K562 (cell line): Measurements from ENCODE around the gene KIAA0930. TPM values are rescaled to one million over a fixed set of nuclear protein-coding genes. Genes with fewer than 3 reads are reported as not detected.

Experiments used
- ARID1B ChIP-seq: fragments of 450-650 bp; IDR thresholded peaks from 2 replicates; pipeline ENCODE4 v1.6.1; 2016; ENCODE audit warnings: antibody characterized with exemption, mild to moderate bottlenecking, inconsistent platforms
- ATF7 ChIP-seq: fragments of 450-650 bp; IDR thresholded peaks from 2 replicates; pipeline ENCODE4 v1.7.1; 2014; ENCODE audit warnings: mild to moderate bottlenecking, moderate library complexity
- CREM ChIP-seq: IDR thresholded peaks from 2 replicates; pipeline ENCODE4 v1.6.1; 2014; ENCODE audit warnings: antibody characterized with exemption, low read depth
- ETV5 ChIP-seq: sonication (generic); formaldehyde crosslinking; IDR thresholded peaks from 2 replicates; pipeline ENCODE4 v1.4.0; 2020; ENCODE audit warnings: low read depth, mild to moderate bottlenecking, missing genetic modification reagents
- NR2C1 ChIP-seq, 2 experiments: fragments of 450-650 bp; IDR thresholded peaks; 2 replicates each; pipeline ENCODE4 v1.6.1; 2017; ENCODE audit warnings: mild to moderate bottlenecking in 2 of 2, antibody characterized with exemption in 1 of 2, inconsistent platforms in 1 of 2, missing compliant biosample characterization in 1 of 2, missing genetic modification characterization in 1 of 2
- SMAD4 ChIP-seq: fragments of 250-450 bp; sonication (Bioruptor Pico); conservative IDR thresholded peaks from 2 replicates; pipeline ENCODE4 v1.8.0; 2021; ENCODE audit warnings: inconsistent platforms, mild to moderate bottlenecking, moderate library complexity
- ZNF316 ChIP-seq: fragments of 450-650 bp; IDR thresholded peaks from 2 replicates; pipeline ENCODE4 v1.6.1; 2016
- ZNF583 ChIP-seq: fragments of 250-450 bp; sonication (Bioruptor Pico); IDR thresholded peaks from 2 replicates; pipeline ENCODE4 v1.4.0; 2020
- ZNF589 ChIP-seq: fragments of 200-800 bp; sonication (Bioruptor generic); IDR thresholded peaks from 2 replicates; pipeline ENCODE4 v1.6.1; 2016; ENCODE audit warnings: low read depth, missing genetic modification characterization, missing compliant biosample characterization
- ZNF717 ChIP-seq: fragments of 250-450 bp; sonication (Bioruptor Pico); IDR thresholded peaks from 2 replicates; pipeline ENCODE4 v1.5.0; 2021
- polyA plus RNA-seq, 8 experiments: library from polyadenylated mRNA; depleted of rRNA in 4 of 8; stranded (reverse) in 5 of 8; unstranded in 3 of 8; fragments of >200 nt; fragmentation: Nextera tagmentation in 2 of 8; fragmentation: Illumina TruSeq in 1 of 8; extraction: Ambion mirVana in 2 of 8; extraction: Trizol in 1 of 8; gene quantifications; 2 replicates each; pipeline versions ENCODE4 v1.2.1 to v1.2.3, GENCODE V29; 2011 to 2014; ENCODE audit warnings: inconsistent platforms in 1 of 8, missing spikeins in 1 of 8
- total RNA-seq, 7 experiments: library from RNA; depleted of rRNA in 6 of 7; stranded (reverse); fragments of >200 nt in 6 of 7; fragmentation: Illumina TruSeq in 2 of 7; extraction: Trizol in 2 of 7; gene quantifications; 2 replicates each; pipeline versions ENCODE4 v1.2.1 to v1.2.3, GENCODE V29; 2011 to 2021; ENCODE audit warnings: low replicate concordance in 1 of 7
- TF ChIP-seq, protein P1 (sequence below): fragments of 450-650 bp; IDR thresholded peaks from 2 replicates; pipeline ENCODE4 v1.6.1; 2018; ENCODE audit not compliant: partially characterized antibody
- TF ChIP-seq, protein P2 (sequence below): fragments of 450-650 bp; IDR thresholded peaks from 2 replicates; pipeline ENCODE4 v1.6.1; 2016; ENCODE audit warnings: mild to moderate bottlenecking, moderate library complexity

Gene KIAA0930
- total and polyA plus RNA-seq, 9 of the 15 experiments (the other 6 are each of a cell fraction or from before 2014, with no cell fraction given) = 0.24 to 12.1 (median 6.4) TPM

DNA sequence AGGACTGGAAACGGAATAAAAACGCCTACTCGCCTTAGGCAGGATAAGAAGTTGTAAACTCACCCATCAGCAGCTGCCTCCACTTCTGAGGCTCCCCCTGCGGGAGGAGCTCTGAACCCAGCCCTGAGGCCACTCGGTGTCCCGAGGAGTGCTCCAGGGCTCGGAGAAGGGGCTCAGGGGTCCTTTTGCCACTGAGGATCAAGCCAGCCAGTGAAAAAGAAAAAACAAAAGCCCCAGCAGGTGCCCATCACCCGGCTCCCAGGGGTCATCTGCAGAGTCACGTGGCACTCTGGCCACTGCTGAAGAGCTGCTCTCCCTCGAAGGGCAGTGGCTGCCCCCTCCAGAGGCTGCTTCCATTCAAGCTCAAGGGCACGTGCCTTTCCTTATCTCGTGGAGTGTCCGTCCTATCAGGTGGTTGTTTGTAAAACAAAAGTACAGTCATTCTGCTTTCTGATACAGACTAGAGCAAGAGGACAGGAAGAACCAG lies 48.0 kb downstream of the KIAA0930 start (continued):
- TF ChIP-seq, protein P1, sequence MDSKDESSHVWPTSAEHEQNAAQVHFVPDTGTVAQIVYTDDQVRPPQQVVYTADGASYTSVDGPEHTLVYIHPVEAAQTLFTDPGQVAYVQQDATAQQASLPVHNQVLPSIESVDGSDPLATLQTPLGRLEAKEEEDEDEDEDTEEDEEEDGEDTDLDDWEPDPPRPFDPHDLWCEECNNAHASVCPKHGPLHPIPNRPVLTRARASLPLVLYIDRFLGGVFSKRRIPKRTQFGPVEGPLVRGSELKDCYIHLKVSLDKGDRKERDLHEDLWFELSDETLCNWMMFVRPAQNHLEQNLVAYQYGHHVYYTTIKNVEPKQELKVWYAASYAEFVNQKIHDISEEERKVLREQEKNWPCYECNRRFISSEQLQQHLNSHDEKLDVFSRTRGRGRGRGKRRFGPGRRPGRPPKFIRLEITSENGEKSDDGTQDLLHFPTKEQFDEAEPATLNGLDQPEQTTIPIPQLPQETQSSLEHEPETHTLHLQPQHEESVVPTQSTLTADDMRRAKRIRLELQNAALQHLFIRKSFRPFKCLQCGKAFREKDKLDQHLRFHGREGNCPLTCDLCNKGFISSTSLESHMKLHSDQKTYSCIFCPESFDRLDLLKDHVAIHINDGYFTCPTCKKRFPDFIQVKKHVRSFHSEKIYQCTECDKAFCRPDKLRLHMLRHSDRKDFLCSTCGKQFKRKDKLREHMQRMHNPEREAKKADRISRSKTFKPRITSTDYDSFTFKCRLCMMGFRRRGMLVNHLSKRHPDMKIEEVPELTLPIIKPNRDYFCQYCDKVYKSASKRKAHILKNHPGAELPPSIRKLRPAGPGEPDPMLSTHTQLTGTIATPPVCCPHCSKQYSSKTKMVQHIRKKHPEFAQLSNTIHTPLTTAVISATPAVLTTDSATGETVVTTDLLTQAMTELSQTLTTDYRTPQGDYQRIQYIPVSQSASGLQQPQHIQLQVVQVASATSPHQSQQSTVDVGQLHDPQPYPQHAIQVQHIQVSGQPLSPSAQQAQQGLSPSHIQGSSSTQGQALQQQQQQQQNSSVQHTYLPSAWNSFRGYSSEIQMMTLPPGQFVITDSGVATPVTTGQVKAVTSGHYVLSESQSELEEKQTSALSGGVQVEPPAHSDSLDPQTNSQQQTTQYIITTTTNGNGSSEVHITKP = peak; percentile 92
- no peak for TF ChIP-seq CREM
- no peak for TF ChIP-seq NR2C1 (IDR thresholded peaks at IDR 0.05)
- 0 out of 2 replicates have a peak, but pooled peaks have one; percentile 26 for TF ChIP-seq NR2C1 (tag; IDR thresholded peaks at IDR 0.05)
- peak; percentile 62 for TF ChIP-seq ATF7
- TF ChIP-seq ZNF583 (CRISPR knock-in tag) = peak; percentile 68; the same call in 1 of the 2 replicates
- TF ChIP-seq ETV5 (CRISPR knock-in tag) = no peak
- TF ChIP-seq ZNF316 = 0 out of 2 replicates have a peak, but pooled peaks have one; percentile 38
- TF ChIP-seq ZNF717 (CRISPR knock-in tag) = no peak
- TF ChIP-seq, protein P2, sequence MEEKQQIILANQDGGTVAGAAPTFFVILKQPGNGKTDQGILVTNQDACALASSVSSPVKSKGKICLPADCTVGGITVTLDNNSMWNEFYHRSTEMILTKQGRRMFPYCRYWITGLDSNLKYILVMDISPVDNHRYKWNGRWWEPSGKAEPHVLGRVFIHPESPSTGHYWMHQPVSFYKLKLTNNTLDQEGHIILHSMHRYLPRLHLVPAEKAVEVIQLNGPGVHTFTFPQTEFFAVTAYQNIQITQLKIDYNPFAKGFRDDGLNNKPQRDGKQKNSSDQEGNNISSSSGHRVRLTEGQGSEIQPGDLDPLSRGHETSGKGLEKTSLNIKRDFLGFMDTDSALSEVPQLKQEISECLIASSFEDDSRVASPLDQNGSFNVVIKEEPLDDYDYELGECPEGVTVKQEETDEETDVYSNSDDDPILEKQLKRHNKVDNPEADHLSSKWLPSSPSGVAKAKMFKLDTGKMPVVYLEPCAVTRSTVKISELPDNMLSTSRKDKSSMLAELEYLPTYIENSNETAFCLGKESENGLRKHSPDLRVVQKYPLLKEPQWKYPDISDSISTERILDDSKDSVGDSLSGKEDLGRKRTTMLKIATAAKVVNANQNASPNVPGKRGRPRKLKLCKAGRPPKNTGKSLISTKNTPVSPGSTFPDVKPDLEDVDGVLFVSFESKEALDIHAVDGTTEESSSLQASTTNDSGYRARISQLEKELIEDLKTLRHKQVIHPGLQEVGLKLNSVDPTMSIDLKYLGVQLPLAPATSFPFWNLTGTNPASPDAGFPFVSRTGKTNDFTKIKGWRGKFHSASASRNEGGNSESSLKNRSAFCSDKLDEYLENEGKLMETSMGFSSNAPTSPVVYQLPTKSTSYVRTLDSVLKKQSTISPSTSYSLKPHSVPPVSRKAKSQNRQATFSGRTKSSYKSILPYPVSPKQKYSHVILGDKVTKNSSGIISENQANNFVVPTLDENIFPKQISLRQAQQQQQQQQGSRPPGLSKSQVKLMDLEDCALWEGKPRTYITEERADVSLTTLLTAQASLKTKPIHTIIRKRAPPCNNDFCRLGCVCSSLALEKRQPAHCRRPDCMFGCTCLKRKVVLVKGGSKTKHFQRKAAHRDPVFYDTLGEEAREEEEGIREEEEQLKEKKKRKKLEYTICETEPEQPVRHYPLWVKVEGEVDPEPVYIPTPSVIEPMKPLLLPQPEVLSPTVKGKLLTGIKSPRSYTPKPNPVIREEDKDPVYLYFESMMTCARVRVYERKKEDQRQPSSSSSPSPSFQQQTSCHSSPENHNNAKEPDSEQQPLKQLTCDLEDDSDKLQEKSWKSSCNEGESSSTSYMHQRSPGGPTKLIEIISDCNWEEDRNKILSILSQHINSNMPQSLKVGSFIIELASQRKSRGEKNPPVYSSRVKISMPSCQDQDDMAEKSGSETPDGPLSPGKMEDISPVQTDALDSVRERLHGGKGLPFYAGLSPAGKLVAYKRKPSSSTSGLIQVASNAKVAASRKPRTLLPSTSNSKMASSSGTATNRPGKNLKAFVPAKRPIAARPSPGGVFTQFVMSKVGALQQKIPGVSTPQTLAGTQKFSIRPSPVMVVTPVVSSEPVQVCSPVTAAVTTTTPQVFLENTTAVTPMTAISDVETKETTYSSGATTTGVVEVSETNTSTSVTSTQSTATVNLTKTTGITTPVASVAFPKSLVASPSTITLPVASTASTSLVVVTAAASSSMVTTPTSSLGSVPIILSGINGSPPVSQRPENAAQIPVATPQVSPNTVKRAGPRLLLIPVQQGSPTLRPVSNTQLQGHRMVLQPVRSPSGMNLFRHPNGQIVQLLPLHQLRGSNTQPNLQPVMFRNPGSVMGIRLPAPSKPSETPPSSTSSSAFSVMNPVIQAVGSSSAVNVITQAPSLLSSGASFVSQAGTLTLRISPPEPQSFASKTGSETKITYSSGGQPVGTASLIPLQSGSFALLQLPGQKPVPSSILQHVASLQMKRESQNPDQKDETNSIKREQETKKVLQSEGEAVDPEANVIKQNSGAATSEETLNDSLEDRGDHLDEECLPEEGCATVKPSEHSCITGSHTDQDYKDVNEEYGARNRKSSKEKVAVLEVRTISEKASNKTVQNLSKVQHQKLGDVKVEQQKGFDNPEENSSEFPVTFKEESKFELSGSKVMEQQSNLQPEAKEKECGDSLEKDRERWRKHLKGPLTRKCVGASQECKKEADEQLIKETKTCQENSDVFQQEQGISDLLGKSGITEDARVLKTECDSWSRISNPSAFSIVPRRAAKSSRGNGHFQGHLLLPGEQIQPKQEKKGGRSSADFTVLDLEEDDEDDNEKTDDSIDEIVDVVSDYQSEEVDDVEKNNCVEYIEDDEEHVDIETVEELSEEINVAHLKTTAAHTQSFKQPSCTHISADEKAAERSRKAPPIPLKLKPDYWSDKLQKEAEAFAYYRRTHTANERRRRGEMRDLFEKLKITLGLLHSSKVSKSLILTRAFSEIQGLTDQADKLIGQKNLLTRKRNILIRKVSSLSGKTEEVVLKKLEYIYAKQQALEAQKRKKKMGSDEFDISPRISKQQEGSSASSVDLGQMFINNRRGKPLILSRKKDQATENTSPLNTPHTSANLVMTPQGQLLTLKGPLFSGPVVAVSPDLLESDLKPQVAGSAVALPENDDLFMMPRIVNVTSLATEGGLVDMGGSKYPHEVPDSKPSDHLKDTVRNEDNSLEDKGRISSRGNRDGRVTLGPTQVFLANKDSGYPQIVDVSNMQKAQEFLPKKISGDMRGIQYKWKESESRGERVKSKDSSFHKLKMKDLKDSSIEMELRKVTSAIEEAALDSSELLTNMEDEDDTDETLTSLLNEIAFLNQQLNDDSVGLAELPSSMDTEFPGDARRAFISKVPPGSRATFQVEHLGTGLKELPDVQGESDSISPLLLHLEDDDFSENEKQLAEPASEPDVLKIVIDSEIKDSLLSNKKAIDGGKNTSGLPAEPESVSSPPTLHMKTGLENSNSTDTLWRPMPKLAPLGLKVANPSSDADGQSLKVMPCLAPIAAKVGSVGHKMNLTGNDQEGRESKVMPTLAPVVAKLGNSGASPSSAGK = peak; percentile 94
- TF ChIP-seq ARID1B = peak; percentile 29; the same call in 1 of the 2 replicates
- TF ChIP-seq ZNF589 = peak; percentile 39; the same call in 1 of the 2 replicates
- TF ChIP-seq SMAD4 (CRISPR knock-in tag) = peak; percentile 51; the same call in 1 of the 2 replicates
